Heart left ventricle (tissue), 16 donors: ENCODE measurements around the gene CDC20B. TPM values are rescaled to one million over a fixed set of nuclear protein-coding genes. Genes with fewer than 3 reads are reported as not detected.

Experiments used
- ATAC-seq, 4 donors: fragments of 200-7000 bp; cut with Tn5 transposase; one replicate each; pipeline ENCODE4 v1.9.1; 2020 to 2022; ENCODE audit warnings: moderate library complexity in 4 of 4, mild to moderate bottlenecking in 3 of 4, moderate number of reproducible peaks in 1 of 4
- DNase-seq, 5 donors: peaks; one replicate each; pipeline ENCODE4 v3.0.0-alpha.2; 2020
- H3K27ac ChIP-seq, 12 donors: fragments of 200-600 bp; sonication (generic) in 4 of 12; one replicate each; pipeline versions ENCODE4 v1.5.0 to v1.8.0; 2016 to 2022; ENCODE audit warnings: mild to moderate bottlenecking in 2 of 12
- H3K27me3 ChIP-seq, 9 donors: fragments of 200-600 bp; sonication (generic) in 2 of 9; one replicate each; pipeline versions ENCODE4 v1.5.1 to v1.8.0; 2016 to 2022; ENCODE audit warnings: mild to moderate bottlenecking in 3 of 9
- H3K36me3 ChIP-seq, 9 donors: fragments of 200-600 bp; sonication (generic) in 2 of 9; one replicate each; pipeline versions ENCODE4 v1.5.0 to v1.8.0; 2018 to 2022; ENCODE audit warnings: mild to moderate bottlenecking in 2 of 9
- H3K4me1 ChIP-seq, 12 donors: fragments of 200-600 bp; sonication (generic) in 4 of 12; one replicate each; pipeline versions ENCODE4 v1.5.0 to v1.8.0; 2016 to 2022; ENCODE audit warnings: mild to moderate bottlenecking in 3 of 12
- H3K4me3 ChIP-seq, 12 donors: fragments of 200-600 bp; sonication (generic) in 4 of 12; one replicate each; pipeline versions ENCODE4 v1.5.0 to v1.8.0; 2017 to 2022; ENCODE audit warnings: mild to moderate bottlenecking in 9 of 12, moderate library complexity in 4 of 12
- H3K9me3 ChIP-seq, 12 donors: fragments of 200-600 bp; sonication (generic) in 4 of 12; one replicate each; pipeline versions ENCODE4 v1.5.0 to v1.8.0; 2016 to 2022; ENCODE audit warnings: mild to moderate bottlenecking in 1 of 12
- CTCF ChIP-seq, 12 donors: fragments of 200-600 bp; sonication (generic) in 4 of 12; IDR thresholded peaks; one replicate each; pipeline versions ENCODE4 v1.5.0 to v1.8.0; 2018 to 2022; ENCODE audit warnings: antibody characterized with exemption in 12 of 12, mild to moderate bottlenecking in 5 of 12
- POLR2A ChIP-seq, 2 donors: fragments of 450-650 bp; IDR thresholded peaks; one replicate each; pipeline ENCODE4 v1.6.1; 2017; ENCODE audit warnings: antibody characterized with exemption in 2 of 2, mild to moderate bottlenecking in 2 of 2, moderate library complexity in 2 of 2
- WGBS, 4 donors: extraction: QIAGEN DNeasy Blood & Tissue Kit in 2 of 4; methylation state at CpG; one replicate each; pipeline versions ENCODE4 v1.1.5 to v1.1.7; 2013 to 2018; 5-methylcytosine and 5-hydroxymethylcytosine counted together
- intact Hi-C, 10 donors: fragments of 100-400 bp; cut with DNase I; formaldehyde crosslinking; loops; one replicate each; pipeline versions ENCODE4 v1.11.1 to v1.14.2; 2022
- polyA plus RNA-seq, 2 donors: library from polyadenylated mRNA; stranded (reverse); fragments of 200-250 nt; gene quantifications; one replicate each; pipeline ENCODE4 v1.2.3, GENCODE V29; 2013
- total RNA-seq, 9 donors: library from RNA; depleted of rRNA in 2 of 9; stranded (reverse); fragments of >200 nt in 2 of 9; fragmentation: NEBNext Ultra II Directional in 3 of 9; extraction: Animal tissue kit (Norgen Biotek cat#: 25700) in 3 of 9; gene quantifications; one replicate each; pipeline versions ENCODE4 v1.1.0 to v1.2.4, GENCODE V29; 2016 to 2023
- donor health status: ischemic (EF 13 %, LVEDD 7.1; RV severe dilation, severe dysfunction).
- donor health status: healthy with polysubstance abuse.
- donor health status: DM: no; HTN: yes; CAD: no.
- donor health status: DM: no; HTN: no; CAD: no.
- donor health status: ischemic (EF 25% LVEDD 6.9; RV normal size, moderate dysfunction).
- donor health status: ischemic (EF 25% LVEDD 5.7; RV mildly dilated, moderate dysfunction).
- donor health status: healthy.
- donor health status: DM: yes; HTN: yes; CAD: no.
- donor health status: ischemic (EF 35%, LVEDD 5.7; RV mildly dilated, moderate dysfunction).
- donor health status: nonischemic (EF 11% LVEDD 7.7; RV severe dilation, severe dysfunction).
- donor health status: DM: yes; HTN: yes; CAD: no.
- donor health status: PGD.
- donor health status: ischemic (EF 29% LVEDD 5.4; RV normal size, mild dysfunction).
- donor health status: nonischemic (EF 23%, LVEDD 6.1; RV moderate dilation, normal function).

The CDC20B gene
- total and polyA plus RNA-seq, 11 donors = not detected

GRCh38 chr5:55073211-55073610 is 99.8 kb downstream of the CDC20B start:
- ATAC-seq (no peak), DNase-seq (no peak)
- H3K4me3 ChIP-seq = no peak overlapping the region
- H3K27me3 ChIP-seq = no peaks in the 10 kb centered on the region
- H3K27ac ChIP-seq = peak overlapping the region in 1 of 12 donors; percentile 56
- intact Hi-C loops = no loop called here
- no peaks in the 10 kb centered on the region for H3K36me3 ChIP-seq
- peaks cover 0 to 2% (median 0%) of the 10 kb centered on the region in 12 donors for H3K9me3 ChIP-seq
- TF ChIP-seq CTCF (IDR thresholded peaks at IDR 0.05) = no peak
- TF ChIP-seq POLR2A (IDR thresholded peaks at IDR 0.05) = no peak
- WGBS, 4 donors = 96 to 97% (median 97%) methylated on average over 3 of the region's 3 CpGs
- H3K4me1 ChIP-seq = no peaks in the 10 kb centered on the region

DNA sequence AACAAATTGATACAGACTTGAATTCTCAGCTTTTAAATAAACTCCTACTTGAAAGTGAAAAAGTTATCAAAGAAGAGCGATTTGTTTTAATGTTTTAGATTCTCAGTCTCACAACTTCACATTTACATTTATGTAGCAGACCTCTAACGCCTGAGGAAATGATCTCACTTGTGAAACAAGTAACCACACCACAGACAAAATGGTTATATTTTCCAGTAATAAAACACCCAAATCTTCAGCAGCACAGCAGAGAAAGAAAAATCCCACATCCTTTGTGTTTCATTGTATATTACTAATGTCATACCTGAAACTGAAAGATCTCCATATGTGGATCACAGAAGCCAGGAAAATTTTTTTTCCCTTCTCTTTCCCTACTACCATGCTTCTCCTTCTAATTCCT is 100.3 kb downstream of the CDC20B start:
- WGBS, 4 donors = 59 to 68% (median 64%) methylated on average over 2 of the region's 2 CpGs
- no peak for DNase-seq
- Histone ChIP-seq H3K36me3 (no peaks in the 10 kb centered on the region), H3K4me1 (no peaks in the 10 kb centered on the region), H3K27ac (peak overlapping the region in 1 of 12 donors; percentile 56), H3K27me3 (no peaks in the 10 kb centered on the region), H3K4me3 (no peak overlapping the region), H3K9me3 (peaks cover 0 to 2% (median 0%) of the 10 kb centered on the region in 12 donors)
- intact Hi-C loops = no loop called here
- ATAC-seq = no peak
- TF ChIP-seq CTCF (IDR thresholded peaks at IDR 0.05) (no peak), POLR2A (IDR thresholded peaks at IDR 0.05) (no peak)

GRCh38 chr5:55071413-55071812 is 101.6 kb downstream of the CDC20B start:
- no peak overlapping the region for H3K4me3 ChIP-seq
- H3K27ac ChIP-seq = no peak overlapping the region
- H3K27me3 ChIP-seq = no peaks in the 10 kb centered on the region
- DNase-seq (no peak), ATAC-seq (no peak)
- TF ChIP-seq CTCF (IDR thresholded peaks at IDR 0.05) = no peak
- no peak for TF ChIP-seq POLR2A (IDR thresholded peaks at IDR 0.05)
- no peaks in the 10 kb centered on the region for H3K9me3 ChIP-seq
- H3K4me1 ChIP-seq = no peaks in the 10 kb centered on the region
- no peaks in the 10 kb centered on the region for H3K36me3 ChIP-seq
- intact Hi-C loops = no loop called here
- WGBS, 4 donors = 77 to 98% (median 92%) methylated on average over 1 of the region's 1 CpG

DNA sequence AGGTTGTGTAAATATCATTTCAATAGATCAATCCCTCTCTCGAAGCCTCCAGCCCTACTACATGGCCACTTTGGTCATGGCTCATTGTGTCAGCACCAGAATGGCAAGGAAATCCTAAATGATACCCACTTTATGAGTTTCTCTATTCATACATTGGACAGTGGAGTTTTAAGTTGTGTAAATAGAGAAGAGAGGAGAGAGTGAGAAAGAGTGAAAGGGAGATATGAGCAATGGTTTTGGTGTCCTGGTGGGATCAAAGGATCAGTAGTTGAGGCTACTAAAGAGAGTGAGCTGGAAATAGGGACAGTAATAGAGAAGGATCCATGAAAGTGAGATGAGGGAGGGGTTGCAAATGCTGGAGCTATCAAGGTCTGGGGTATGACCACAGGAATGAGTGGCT is 102.0 kb downstream of the CDC20B start:
- Histone ChIP-seq H3K9me3 (no peaks in the 10 kb centered on the region), H3K27ac (no peak overlapping the region), H3K4me3 (no peak overlapping the region), H3K36me3 (no peaks in the 10 kb centered on the region), H3K27me3 (no peaks in the 10 kb centered on the region), H3K4me1 (no peaks in the 10 kb centered on the region)
- WGBS, 4 donors = 79 to 94% (median 85%) methylated on average over 1 of the region's 1 CpG
- no peak for ATAC-seq
- intact Hi-C loops = no loop called here
- DNase-seq = no peak
- TF ChIP-seq POLR2A (IDR thresholded peaks at IDR 0.05) = no peak

DNA sequence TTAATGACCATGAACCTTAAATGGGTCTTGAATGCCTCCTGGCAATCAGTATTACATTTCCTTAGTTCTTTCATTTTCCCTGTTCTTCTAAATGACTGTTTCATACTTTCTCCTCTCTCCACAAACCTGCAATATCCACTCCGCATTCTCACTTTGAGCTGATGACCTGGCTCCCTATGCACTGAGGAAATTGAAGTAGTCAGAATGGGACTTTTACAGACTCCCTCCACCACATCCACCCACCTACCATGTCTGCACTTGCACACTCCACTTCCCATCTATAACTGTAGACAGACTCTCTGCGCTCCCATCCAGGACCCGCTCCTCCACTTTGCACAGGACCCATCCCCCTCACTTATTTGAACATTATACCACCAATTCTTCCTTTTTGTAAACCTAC is 106.7 kb downstream of the CDC20B start:
- WGBS, 4 donors = 95 to 97% (median 95%) methylated on average over 3 of the region's 3 CpGs
- no peak for TF ChIP-seq CTCF (IDR thresholded peaks at IDR 0.05)
- TF ChIP-seq POLR2A (IDR thresholded peaks at IDR 0.05) = no peak

More for the DNA sequence above, 106.7 kb downstream of the CDC20B start:
- DNase-seq (no peak), ATAC-seq (no peak)
- Histone ChIP-seq H3K36me3 (no peaks in the 10 kb centered on the region), H3K9me3 (no peaks in the 10 kb centered on the region), H3K4me3 (no peak overlapping the region), H3K27ac (no peak overlapping the region), H3K27me3 (no peaks in the 10 kb centered on the region), H3K4me1 (no peaks in the 10 kb centered on the region)
- intact Hi-C loops = no loop called here
